ENCODE results near the gene SMIM38.

The SMIM38 gene

DNA sequence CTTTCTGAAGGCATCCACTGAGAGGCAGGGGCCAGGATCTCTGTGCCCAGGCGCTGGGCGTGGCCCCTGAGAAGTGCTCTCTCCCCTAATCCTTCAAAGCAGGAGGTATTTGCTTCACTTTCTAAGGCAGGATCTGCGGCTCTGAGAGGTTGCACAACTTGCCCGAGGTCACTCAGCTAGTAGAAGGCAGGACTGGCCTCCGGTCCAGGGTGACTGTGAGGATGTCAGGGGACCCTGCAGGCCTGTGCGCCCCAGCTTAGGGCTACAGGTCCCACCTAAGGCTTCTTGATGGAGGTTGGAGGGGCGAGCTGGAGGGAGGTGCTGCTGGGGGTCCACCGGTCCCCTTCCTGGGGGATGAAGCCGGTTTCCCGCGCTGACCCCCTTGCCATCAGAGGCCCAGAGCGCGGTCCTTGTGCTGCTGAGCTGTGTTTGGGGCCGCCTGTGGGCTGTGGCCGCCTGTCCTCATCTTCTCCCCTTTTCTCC is 979 bp downstream of the SMIM38 start:
- H3K27ac ChIP-seq: no peak overlapping the region
- TF ChIP-seq ZFX (IDR thresholded peaks at IDR 0.05; ENCODE audit: borderline replicate concordance): no peak
- TF ChIP-seq, protein P1, sequence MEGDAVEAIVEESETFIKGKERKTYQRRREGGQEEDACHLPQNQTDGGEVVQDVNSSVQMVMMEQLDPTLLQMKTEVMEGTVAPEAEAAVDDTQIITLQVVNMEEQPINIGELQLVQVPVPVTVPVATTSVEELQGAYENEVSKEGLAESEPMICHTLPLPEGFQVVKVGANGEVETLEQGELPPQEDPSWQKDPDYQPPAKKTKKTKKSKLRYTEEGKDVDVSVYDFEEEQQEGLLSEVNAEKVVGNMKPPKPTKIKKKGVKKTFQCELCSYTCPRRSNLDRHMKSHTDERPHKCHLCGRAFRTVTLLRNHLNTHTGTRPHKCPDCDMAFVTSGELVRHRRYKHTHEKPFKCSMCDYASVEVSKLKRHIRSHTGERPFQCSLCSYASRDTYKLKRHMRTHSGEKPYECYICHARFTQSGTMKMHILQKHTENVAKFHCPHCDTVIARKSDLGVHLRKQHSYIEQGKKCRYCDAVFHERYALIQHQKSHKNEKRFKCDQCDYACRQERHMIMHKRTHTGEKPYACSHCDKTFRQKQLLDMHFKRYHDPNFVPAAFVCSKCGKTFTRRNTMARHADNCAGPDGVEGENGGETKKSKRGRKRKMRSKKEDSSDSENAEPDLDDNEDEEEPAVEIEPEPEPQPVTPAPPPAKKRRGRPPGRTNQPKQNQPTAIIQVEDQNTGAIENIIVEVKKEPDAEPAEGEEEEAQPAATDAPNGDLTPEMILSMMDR (IDR thresholded peaks at IDR 0.05): no peak

DNA sequence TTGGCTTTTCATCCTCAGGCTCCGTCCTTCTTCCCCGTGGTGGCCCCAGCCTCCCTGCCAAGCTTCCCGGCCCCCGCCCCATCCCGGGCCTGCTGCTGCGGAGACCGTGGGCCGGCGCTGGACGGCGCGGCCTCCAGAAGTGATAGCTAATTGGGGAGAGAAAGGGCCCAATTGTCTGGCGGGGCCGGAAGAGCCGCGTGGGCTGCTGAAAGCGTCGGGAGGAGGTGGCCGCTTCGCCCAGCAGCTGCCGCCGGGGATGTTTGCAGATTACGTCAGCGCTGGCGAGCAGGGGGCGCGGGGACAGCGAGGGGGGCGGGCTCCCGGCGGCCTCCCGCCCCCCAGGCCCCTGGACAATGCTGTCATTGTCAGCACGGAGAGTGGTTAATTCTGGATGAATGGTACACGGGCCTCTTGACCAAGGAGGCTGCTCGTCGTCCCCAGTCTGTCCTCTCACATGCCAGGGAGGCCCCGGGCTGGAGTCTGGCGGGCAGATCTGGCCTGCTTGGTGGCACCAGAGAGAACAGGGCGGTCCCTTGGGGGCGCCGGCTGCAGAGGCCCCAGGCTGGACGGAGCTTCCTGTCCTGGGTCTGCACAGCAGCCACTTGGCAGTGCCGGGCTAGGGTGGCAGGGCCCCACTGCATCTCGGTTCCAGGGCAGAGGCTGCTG is 1.6 kb downstream of the SMIM38 start:
- TF ChIP-seq, protein P1 (IDR thresholded peaks at IDR 0.05): no peak
- TF ChIP-seq ZFX (IDR thresholded peaks at IDR 0.05; ENCODE audit: borderline replicate concordance): no peak
- no peak overlapping the region for H3K27ac ChIP-seq

DNA sequence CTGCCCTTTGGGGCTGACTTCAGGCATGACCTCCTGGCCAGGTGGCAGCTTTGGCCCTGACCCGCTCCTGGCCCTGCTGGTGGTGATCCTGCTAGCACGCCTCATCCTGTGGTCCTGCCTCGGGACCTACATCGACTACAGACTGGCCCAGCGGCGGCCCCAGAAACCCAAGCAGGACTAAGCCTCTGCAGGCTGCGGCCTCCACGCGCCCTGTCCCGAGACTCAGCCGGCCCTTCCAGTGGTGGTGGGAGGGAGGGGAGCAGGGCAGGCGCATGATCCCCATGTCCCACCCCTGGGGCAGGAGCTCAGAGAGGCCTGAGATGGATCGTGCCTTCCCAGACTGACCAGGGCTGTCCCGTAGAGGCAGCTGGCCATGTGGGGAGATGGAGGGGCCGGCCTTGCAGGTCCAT is 2.1 kb downstream of the SMIM38 start:
- no peak for TF ChIP-seq ZFX (IDR thresholded peaks at IDR 0.05; ENCODE audit: borderline replicate concordance)
- TF ChIP-seq, protein P1 (IDR thresholded peaks at IDR 0.05): no peak
- H3K27ac ChIP-seq: no peak overlapping the region

DNA sequence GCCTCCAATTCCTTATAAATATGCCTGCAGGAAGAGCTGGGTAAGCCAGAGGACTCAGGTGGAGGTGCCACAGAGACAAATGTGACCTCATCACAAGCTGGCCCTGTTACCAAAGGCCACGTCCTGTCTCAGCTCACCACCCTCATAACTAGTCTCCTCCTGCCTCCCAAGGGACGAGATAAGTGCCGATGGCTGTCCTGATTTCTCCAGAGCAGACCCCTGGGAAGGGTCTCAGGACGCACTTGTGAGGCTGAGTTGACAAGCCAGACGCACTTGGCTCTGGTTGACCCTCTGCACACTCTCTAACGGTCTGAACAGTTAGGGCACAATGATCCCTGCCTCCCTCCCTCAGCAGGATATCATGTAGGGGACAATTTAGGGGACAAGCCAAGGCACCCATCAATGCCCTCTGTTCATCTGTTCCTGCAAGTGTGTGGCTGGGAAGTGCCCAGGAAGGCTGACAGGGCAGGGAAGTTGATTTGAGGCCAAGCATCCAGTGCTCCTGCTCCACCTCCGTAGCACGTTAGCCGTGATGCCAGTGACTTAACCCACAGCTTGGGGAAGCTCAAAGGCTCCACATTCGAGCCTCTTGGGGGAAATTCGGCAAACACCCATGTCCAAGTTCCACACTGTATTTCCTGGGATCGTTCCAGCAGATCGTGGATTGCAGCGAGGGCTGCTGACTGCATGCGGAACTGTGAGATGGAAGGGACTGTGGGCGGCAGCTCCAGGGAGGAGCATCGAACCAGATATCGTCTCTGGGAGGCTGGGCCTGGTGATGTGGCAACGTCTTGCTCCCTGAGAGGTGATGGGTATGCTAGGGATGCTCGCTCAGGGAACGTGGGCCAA is 2.8 kb downstream of the SMIM38 start:
- TF ChIP-seq, protein P1 (IDR thresholded peaks at IDR 0.05): no peak
- no peak for TF ChIP-seq ZFX (IDR thresholded peaks at IDR 0.05; ENCODE audit: borderline replicate concordance)
- H3K27ac ChIP-seq: no peak overlapping the region

DNA sequence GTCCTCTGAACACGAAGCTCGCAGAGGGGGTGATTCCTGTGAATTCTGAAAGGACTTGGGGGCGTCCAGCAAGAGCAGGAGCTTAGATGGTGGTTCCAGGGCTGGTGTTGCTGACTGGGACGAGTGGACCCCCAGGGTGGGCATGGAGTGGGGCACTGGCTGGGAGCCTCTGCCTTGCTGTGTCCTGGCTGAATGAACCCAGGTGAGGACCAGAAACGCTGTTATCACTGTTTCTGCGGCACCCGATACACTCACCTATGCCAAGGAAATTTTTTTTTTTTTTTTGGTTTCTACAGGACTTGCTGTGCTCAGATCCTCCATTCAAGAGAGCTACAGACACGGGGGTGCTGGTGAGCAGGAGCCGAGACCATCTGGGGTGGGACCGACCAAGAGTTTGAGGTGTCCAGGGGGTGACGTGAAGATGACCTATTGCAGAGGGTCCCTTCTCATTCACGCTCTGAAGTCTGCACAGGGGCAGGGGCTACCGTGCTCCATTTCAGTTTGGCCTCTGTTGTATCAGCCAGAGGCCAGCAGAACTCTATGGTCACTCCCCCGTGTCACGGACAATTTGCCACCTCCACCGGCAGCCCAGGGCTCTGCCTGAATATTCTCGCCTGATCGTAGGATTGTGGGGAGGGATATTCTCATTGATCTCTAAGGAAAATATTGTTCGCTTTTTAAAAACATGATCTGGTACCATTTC is 3.6 kb downstream of the SMIM38 start:
- H3K27ac ChIP-seq: no peak overlapping the region
- TF ChIP-seq ZFX (IDR thresholded peaks at IDR 0.05; ENCODE audit: borderline replicate concordance): no peak
- TF ChIP-seq, protein P1 (IDR thresholded peaks at IDR 0.05): no peak

DNA sequence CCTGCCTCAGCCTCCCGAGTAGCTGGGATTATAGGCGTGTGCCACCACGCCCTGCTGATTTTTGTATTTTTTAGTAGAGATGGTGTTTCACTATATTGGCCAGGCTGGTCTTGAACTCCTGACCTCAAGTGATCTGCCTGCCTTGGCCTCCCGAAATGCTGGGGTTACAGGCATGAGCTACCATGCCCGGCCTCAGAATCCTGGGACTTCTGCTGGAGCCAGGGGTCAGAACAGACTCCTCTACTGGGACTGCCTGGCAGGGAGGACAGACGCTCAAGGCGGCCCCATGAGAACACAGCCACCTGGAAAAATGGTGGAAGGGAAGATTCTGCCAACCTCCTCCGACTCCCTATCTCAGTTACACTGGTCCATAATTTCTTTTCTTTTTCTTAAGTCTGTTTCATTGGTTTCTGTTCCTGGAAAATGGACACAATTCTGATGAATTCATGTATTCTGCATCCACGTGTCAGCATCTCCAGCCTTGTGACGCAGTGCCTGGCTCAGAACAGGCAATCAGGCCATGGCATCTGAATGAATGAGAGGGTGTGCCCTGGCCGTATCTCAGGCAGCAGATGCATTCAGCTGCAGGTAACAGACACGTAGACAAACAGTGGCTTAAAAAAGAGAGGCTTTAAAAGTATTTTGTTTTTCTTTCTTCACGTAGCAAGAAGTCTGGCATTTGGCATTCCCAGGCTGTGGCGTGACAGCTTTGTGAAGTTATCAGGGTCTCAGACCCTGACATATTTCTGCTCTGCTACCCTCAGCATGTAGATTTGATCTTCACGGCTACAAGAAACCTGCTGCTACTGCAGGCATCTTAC is 4.8 kb downstream of the SMIM38 start:
- TF ChIP-seq ZFX (IDR thresholded peaks at IDR 0.05; ENCODE audit: borderline replicate concordance): no peak
- TF ChIP-seq, protein P1 (IDR thresholded peaks at IDR 0.05): no peak
- no peak overlapping the region for H3K27ac ChIP-seq
